Measurements from ENCODE around the gene CST6.

Gene CST6

DNA sequence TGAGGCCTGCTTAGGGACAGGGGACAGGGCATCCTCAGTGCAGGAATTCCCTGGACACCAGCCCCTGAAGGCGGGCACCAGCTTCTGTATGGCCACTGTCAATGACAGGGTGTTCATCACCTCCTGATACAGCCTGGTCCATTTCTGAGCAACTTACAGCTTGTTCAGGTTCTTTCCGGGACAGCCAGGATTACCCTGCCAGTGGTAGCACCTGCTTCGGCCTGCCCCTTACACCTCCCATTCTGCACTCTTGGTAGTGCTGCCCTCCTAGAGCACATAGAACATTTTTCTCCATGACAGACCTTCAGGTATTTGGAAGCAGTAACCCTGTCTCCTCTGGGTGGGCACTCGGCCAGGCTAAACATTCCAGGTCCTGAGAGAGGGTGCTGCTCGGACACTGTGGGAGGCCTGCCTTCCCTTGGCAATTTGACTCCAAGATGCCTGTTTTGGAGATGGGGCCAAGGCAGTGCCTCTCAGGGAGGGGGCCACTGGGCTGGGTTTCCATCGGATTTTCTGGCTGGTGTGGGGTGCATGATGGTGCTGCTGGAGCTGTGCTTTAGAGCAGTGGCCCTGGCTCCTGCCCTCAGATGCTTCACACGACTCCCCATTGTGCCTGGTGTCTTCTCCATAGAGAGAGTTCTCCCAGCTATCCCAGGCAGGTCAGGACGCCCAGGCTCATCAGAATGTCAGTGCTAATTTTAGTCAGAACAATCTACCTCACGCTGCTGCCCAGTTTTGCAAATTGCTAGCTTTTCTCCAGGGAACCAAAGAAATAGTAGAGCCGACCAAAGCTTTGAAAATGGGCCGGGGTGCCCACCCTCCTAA, 35.9 kb downstream of the CST6 start:
- no peak for DNase-seq (ENCODE audit: low read depth)

DNA sequence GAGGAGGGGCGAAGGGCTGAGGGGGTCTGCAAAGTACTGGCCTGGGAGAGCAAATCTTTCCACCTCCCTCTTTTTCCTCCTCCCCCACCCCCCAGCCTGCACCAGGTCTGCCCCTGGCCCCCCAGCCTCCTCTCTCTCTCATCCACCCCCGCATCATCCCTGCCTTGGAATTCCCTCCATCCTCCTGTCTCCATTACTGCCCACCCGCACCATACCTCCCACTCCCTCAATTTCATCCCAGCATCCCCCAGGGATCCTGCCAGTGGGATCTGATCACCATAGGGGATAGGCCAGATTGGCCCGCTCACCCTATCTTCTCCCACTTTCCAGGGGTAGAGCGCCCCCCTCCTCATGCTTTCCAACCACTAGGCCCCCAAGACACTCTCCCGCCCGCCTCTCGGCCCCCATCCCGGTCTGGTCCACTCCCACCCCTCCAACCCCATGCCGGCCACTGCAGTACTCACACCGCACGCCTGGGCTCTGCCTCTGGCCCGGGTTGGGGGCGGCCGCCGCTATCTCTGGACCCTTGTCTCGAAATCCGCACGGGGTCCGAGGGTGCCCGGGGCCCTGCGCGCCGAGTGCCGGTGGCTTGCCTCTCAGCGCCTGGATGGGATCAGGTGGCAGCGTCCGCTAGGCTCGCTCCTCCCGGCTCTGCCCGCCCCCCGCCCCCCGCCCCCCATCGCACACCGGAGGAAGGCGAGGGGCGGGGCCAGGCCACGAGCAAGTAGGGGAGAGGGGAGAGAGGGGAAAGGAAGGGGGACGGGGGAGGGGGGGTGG, 36.9 kb downstream of the CST6 start, which contains the start of gene GAL3ST3:
Gene GAL3ST3 (minus strand): TSS at position 615 of the 777 bp plus-strand sequence. CDS start 3,746 bp downstream, outside the sequence.
- no peak for DNase-seq (ENCODE audit: low read depth)

DNA sequence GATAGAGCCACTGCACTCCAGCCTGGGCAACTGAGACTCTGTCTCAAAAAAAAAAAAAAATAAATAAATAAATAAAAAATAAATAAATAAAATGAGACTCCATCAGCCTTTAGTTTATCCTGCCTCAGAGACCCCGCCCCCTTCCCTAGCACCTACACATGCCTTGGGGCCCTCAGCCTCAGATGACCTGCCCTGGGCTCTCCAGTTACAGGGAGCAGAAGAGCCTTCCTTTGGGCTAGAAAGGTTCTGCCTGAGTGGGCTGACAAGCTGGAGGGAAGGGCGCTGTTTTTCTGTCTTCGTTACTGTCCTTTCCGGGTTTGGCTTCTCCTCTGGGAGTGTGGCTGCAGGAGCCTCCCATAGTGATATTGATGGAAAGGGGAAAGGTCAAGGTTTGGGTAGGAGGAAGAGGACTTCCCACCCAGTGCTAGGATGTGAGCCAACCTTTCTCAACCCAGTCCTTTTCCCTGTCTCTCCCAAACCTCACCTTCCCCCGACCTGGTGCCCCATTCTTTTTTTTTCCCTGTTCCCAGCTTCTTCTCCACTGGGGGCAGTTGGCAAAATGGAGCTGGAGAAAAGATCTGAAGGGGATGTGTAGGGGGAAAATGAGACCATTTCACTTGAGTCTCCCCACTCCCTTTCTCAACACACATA, 38.9 kb downstream of the CST6 start:
- no peak for DNase-seq (ENCODE audit: low read depth)

DNA sequence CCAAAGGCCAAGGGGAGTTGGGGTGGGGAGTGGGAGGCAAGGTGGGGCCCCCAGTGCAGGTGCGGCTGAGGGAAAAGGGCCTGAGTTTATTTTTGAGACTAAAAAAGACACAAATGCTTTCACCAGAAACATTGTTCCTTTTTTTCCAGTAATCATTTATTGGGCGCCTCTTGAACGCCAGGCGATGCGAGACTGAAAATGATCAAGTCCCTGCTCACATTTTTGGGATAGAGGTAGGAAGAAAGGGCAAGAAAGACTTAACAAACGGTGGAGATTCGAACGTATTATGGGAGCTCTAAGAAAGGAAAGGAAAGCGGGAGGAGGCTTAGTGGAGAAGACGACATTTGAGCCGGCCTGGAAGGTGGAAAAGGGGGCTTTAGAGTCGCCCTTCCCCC, 39.6 kb downstream of the CST6 start:
- no peak for DNase-seq (ENCODE audit: low read depth)

- DNase-seq (ENCODE audit: low read depth) = peak; percentile 93
These were observed 40.2 kb downstream of the CST6 start, which contains the start of gene SF3B2 for GRCh38 chr11:66051766-66052663. Gene SF3B2 (plus strand): TSS chr11:66052364. CDS start chr11:66052385, 21 bp downstream.

DNA sequence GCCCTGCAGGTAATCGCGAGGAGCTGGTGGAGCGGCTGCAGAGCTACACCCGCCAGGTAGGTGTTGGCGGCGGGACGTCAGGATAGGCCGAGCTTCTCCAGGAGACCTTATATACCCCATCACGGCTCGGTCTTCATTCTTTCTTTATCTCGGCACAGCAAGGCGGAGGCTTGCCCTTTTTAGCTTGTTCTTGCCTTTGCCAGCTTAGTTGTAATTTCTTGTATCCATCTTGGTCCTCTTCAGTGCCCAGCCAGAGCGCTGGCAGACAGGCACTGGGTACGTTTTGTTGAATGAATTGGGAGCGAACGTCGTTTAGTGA, 40.8 kb downstream of the CST6 start:
- DNase-seq (ENCODE audit: low read depth) = no peak

DNA sequence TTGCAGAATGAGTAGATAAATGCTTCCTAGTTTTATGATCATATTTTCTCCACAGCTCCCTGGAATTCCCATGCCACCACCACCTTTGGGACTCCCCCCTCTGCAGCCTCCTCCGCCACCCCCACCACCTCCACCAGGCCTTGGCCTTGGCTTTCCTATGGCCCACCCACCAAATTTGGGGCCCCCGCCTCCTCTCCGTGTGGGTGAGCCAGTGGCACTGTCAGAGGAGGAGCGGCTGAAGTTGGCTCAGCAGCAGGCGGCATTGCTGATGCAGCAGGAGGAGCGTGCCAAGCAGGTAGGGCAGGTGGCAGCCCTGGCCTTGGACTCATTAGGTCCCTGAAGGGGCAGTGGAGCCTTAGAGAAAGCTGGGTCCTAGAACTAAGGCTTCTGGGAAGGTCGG, 43.2 kb downstream of the CST6 start:
- no peak for DNase-seq (ENCODE audit: low read depth)

DNA sequence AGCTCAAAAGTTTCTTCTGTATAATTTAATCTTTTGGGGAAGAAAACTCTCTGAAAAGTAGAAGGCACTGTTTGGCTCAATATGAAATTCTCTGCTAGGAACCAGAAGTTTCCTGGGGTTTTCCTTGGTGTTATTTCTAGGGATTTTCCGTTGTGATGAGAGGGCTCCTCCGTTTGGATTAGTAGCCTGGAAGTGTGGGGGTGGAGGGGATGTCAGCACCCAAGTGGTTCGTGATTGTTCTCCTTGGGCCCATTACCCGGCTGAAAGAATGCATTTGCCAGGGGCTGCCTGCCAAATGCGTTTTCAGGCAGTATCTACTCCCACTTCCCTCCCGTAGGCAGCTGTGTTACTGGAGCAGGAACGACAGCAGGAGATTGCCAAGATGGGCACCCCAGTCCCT, 44.7 kb downstream of the CST6 start:
- no peak for DNase-seq (ENCODE audit: low read depth)

GRCh38 chr11:66059966-66060680, 48.3 kb downstream of the CST6 start:
- no peak for DNase-seq (ENCODE audit: low read depth)

- DNase-seq (ENCODE audit: low read depth) = no peak
These were observed 49.5 kb downstream of the CST6 start for GRCh38 chr11:66061268-66061667.

DNA sequence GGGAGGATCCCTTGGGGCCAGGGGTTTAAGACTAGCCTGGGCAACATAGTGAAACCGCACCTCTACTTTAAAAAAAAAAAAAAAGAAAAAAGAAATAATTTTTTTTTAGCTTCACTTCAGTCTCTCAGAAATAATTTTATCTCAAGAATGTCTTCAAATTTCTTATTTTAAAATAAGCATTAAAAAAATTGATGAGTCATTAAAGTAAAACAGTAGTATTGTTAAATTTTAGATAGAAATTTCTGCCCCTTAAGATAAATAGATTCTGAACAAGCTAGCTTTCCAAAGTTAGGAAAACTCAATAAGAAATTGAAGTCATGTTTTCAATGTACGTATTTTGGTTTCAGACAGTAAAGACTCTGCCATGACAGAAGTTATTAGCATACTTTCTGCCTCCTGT, 50.6 kb downstream of the CST6 start:
- no peak for DNase-seq (ENCODE audit: low read depth)
